GM21423 (cell line): ENCODE measurements around the gene DAB2IP.

Experiments
- ATAC-seq: cut with Tn5 transposase; IDR thresholded peaks from one replicate; pipeline ENCODE4 v1.9.1; 2021; ENCODE audit warnings: mild to moderate bottlenecking, moderate library complexity; ENCODE audit not compliant: unreplicated experiment

Gene DAB2IP

GRCh38 chr9:121683652-121684051 lies 32.2 kb downstream of the DAB2IP start:
- ATAC-seq: no peak

GRCh38 chr9:121684381-121685145 lies 33.1 kb downstream of the DAB2IP start:
- ATAC-seq: no peak

GRCh38 chr9:121685146-121685794 lies 33.8 kb downstream of the DAB2IP start:
- ATAC-seq: no peak

GRCh38 chr9:121685795-121686377 lies 34.5 kb downstream of the DAB2IP start:
- no peak for ATAC-seq

GRCh38 chr9:121686930-121687541 lies 35.6 kb downstream of the DAB2IP start:
- peak; percentile 77 for ATAC-seq

GRCh38 chr9:121688146-121688680 lies 36.8 kb downstream of the DAB2IP start:
- ATAC-seq: no peak

GRCh38 chr9:121688681-121689080 lies 37.2 kb downstream of the DAB2IP start:
- no peak for ATAC-seq

GRCh38 chr9:121689461-121690157 lies 38.2 kb downstream of the DAB2IP start:
- no peak for ATAC-seq

- no peak for ATAC-seq
Measured at GRCh38 chr9:121690316-121690715, 38.9 kb downstream of the DAB2IP start.

- no peak for ATAC-seq
Measured at GRCh38 chr9:121690766-121691165, 39.3 kb downstream of the DAB2IP start.

- no peak for ATAC-seq
Measured at GRCh38 chr9:121691890-121692289, 40.5 kb downstream of the DAB2IP start.

GRCh38 chr9:121692606-121693387 lies 41.4 kb downstream of the DAB2IP start:
- no peak for ATAC-seq

- ATAC-seq: no peak
Measured at GRCh38 chr9:121693388-121693670, 41.9 kb downstream of the DAB2IP start.

GRCh38 chr9:121694001-121694400 lies 42.6 kb downstream of the DAB2IP start:
- no peak for ATAC-seq

GRCh38 chr9:121694600-121694999 lies 43.2 kb downstream of the DAB2IP start:
- no peak for ATAC-seq

- ATAC-seq: no peak
Measured at GRCh38 chr9:121696930-121697329, 45.5 kb downstream of the DAB2IP start.

GRCh38 chr9:121698627-121699570 lies 47.5 kb downstream of the DAB2IP start:
- ATAC-seq: peak; percentile 78

GRCh38 chr9:121699571-121700164 lies 48.2 kb downstream of the DAB2IP start:
- peak; percentile 21 for ATAC-seq
